HepG2 (cell line): ENCODE data around the gene PPP4R4. TPM values are rescaled to one million over a fixed set of nuclear protein-coding genes. Genes with fewer than 3 reads are reported as not detected.
A peak's percentile ranks its signal among the peaks of the same experiment; 100 is the strongest.

Experiments
- ATF7 ChIP-seq, 2 experiments: fragments of 450-650 bp in 1 of 2; sonication (generic) in 1 of 2; formaldehyde crosslinking in 1 of 2; IDR thresholded peaks; 2 replicates each; pipeline versions ENCODE4 v1.4.0 to v1.6.1; 2016 to 2020; ENCODE audit warnings: antibody characterized with exemption in 1 of 2, mild to moderate bottlenecking in 1 of 2, missing genetic modification reagents in 1 of 2
- KDM3A ChIP-seq: IDR thresholded peaks from 2 replicates; pipeline ENCODE4 v1.6.1; 2018; ENCODE audit warnings: low read depth, missing compliant biosample characterization
- KLF15 ChIP-seq: sonication (generic); formaldehyde crosslinking; IDR thresholded peaks from 2 replicates; pipeline ENCODE4 v1.8.1; 2023; ENCODE audit warnings: borderline replicate concordance, mild to moderate bottlenecking, inconsistent platforms, missing genetic modification reagents, mixed read lengths
- NCOA1 ChIP-seq: sonication (generic); formaldehyde crosslinking; IDR thresholded peaks from 2 replicates; pipeline ENCODE4 v1.9.0; 2021; ENCODE audit warnings: missing genetic modification reagents
- NFKBIZ ChIP-seq: IDR thresholded peaks from 2 replicates; pipeline ENCODE4 v1.6.1; 2018; ENCODE audit warnings: missing genetic modification reagents, missing compliant biosample characterization
- RNF2 ChIP-seq: fragments of 450-650 bp; conservative IDR thresholded peaks from 2 replicates; pipeline ENCODE4 v1.6.1; 2016; ENCODE audit warnings: low read depth
- SNAPC2 ChIP-seq: sonication (generic); formaldehyde crosslinking; IDR thresholded peaks from 2 replicates; pipeline ENCODE4 v1.8.1; 2022; ENCODE audit warnings: mild to moderate bottlenecking, missing genetic modification reagents
- SRF ChIP-seq: IDR thresholded peaks from 2 replicates; pipeline ENCODE4 v1.6.1; 2011; ENCODE audit warnings: mild to moderate bottlenecking, low read depth, low read length, moderate library complexity
- ZNF296 ChIP-seq: sonication (generic); formaldehyde crosslinking; conservative IDR thresholded peaks from 2 replicates; pipeline ENCODE4 v1.5.0; 2020; ENCODE audit warnings: mild to moderate bottlenecking, missing genetic modification reagents
- ZNF629 ChIP-seq: sonication (generic); formaldehyde crosslinking; conservative IDR thresholded peaks from 2 replicates; pipeline ENCODE4 v1.5.0; 2020; ENCODE audit warnings: missing genetic modification reagents
- ZNF652 ChIP-seq: IDR thresholded peaks from 2 replicates; pipeline ENCODE4 v1.6.1; 2016; ENCODE audit warnings: low read depth, borderline replicate concordance
- ZNF788 ChIP-seq: sonication (generic); formaldehyde crosslinking; IDR thresholded peaks from 2 replicates; pipeline ENCODE4 v1.5.0; 2020; ENCODE audit warnings: mild to moderate bottlenecking, missing genetic modification reagents, borderline replicate concordance
- polyA plus RNA-seq, 8 experiments: library from polyadenylated mRNA; depleted of rRNA in 3 of 8; stranded (reverse) in 7 of 8; unstranded in 1 of 8; fragments of >200 nt; fragmentation: Illumina TruSeq in 4 of 8; extraction: Trizol in 4 of 8; gene quantifications; 2 replicates each; pipeline versions ENCODE4 v1.2.1 to v1.2.3, GENCODE V29; 2011 to 2016; ENCODE audit warnings: low read depth in 4 of 8, missing spikeins in 1 of 8, mixed read lengths in 1 of 8; ENCODE audit not compliant: insufficient read depth in 1 of 8
- total RNA-seq, 5 experiments: library from RNA; depleted of rRNA; stranded (reverse); fragments of >200 nt; fragmentation: Illumina TruSeq; extraction: Trizol; gene quantifications; 2 replicates each; pipeline ENCODE4 v1.2.3, GENCODE V29; 2016; ENCODE audit warnings: low read depth in 1 of 5
- TF ChIP-seq, protein P1 (sequence below): IDR thresholded peaks from 2 replicates; pipeline ENCODE4 v1.6.1; 2016; ENCODE audit warnings: mild to moderate bottlenecking
- TF ChIP-seq, protein P2 (sequence below): sonication (generic); formaldehyde crosslinking; IDR thresholded peaks from 2 replicates; pipeline ENCODE4 v1.8.0; 2022; ENCODE audit warnings: mild to moderate bottlenecking, missing genetic modification reagents, moderate library complexity
- TF ChIP-seq, protein P3 (sequence below), 2 experiments: fragments of 450-650 bp in 1 of 2; sonication (generic) in 1 of 2; formaldehyde crosslinking in 1 of 2; IDR thresholded peaks; 2 replicates each; pipeline versions ENCODE4 v1.6.1 to v1.8.0; 2016 to 2022; ENCODE audit warnings: antibody characterized with exemption in 1 of 2, mild to moderate bottlenecking in 1 of 2, missing genetic modification reagents in 1 of 2
- TF ChIP-seq, protein P4 (sequence below): sonication (generic); formaldehyde crosslinking; IDR thresholded peaks from 2 replicates; pipeline ENCODE4 v1.8.0; 2022; ENCODE audit warnings: mild to moderate bottlenecking, missing genetic modification reagents, borderline replicate concordance

The PPP4R4 gene
- total and polyA plus RNA-seq, 2 of the 13 experiments (the other 11 are each of a cell fraction or from before 2014, with no cell fraction given) = 9.5 to 19.8 TPM

DNA sequence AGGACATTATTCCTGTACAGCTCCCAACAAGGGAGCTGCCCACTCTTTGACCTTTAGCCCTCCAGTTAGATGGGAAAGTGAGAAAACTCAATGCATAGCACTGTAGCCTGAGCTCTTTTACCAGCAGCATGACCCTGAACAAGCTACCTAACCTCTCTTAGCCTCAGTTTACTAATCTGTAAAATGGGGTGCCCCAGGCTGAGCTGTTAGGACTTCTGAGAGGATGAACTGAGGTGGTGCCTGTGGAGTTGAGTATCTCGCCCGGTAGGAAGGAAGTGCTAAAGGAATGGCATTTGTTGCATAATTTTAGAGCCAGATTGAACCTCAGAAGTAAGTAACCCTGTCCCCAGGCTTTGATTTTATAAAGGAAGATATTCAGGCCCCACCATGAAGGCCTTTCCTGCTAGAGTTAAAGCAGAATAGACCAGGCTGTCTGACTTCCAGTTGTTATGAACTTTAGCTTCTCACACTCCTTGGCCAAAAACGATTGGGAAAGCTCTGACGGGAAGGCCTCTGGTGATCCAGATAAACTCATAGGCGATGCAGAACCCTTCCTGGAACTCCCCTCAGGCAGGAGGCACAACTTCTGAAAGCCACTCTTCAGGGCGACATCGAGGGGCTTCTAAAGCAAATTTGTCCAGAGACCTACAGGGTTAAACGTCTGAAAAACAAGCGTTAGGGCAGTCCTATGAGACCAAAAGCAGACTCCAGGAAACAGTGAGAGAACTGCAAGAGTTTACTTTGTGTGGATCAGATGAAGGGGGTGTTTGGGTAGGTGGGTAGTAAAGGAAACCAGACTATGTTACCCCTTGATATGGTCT, 121.4 kb downstream of the PPP4R4 start (continued):
- TF ChIP-seq, protein P1, sequence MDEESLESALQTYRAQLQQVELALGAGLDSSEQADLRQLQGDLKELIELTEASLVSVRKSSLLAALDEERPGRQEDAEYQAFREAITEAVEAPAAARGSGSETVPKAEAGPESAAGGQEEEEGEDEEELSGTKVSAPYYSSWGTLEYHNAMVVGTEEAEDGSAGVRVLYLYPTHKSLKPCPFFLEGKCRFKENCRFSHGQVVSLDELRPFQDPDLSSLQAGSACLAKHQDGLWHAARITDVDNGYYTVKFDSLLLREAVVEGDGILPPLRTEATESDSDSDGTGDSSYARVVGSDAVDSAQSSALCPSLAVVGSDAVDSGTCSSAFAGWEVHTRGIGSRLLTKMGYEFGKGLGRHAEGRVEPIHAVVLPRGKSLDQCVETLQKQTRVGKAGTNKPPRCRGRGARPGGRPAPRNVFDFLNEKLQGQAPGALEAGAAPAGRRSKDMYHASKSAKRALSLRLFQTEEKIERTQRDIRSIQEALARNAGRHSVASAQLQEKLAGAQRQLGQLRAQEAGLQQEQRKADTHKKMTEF (CRISPR knock-in tag) = no peak
- TF ChIP-seq ATF7 (IDR thresholded peaks at IDR 0.05) (no peak), ATF7 (CRISPR knock-in tag; IDR thresholded peaks at IDR 0.05) (no peak), ZNF296 (CRISPR knock-in tag) (no peak), ZNF652 (CRISPR knock-in tag) (peak; percentile 71; the same call in 1 of the 2 replicates), KDM3A (no peak), NFKBIZ (CRISPR knock-in tag) (no peak), SRF (no peak), ZNF788 (CRISPR knock-in tag) (0 out of 2 replicates have a peak, but pooled peaks have one; percentile 24), SNAPC2 (no peak), NCOA1 (CRISPR knock-in tag) (0 out of 2 replicates have a peak, but pooled peaks have one; percentile 31), RNF2 (no peak), ZNF629 (CRISPR knock-in tag) (peak; percentile 95), KLF15 (no peak)
- TF ChIP-seq, protein P2, sequence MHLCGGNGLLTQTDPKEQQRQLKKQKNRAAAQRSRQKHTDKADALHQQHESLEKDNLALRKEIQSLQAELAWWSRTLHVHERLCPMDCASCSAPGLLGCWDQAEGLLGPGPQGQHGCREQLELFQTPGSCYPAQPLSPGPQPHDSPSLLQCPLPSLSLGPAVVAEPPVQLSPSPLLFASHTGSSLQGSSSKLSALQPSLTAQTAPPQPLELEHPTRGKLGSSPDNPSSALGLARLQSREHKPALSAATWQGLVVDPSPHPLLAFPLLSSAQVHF (CRISPR knock-in tag) = no peak
- TF ChIP-seq, protein P3, sequence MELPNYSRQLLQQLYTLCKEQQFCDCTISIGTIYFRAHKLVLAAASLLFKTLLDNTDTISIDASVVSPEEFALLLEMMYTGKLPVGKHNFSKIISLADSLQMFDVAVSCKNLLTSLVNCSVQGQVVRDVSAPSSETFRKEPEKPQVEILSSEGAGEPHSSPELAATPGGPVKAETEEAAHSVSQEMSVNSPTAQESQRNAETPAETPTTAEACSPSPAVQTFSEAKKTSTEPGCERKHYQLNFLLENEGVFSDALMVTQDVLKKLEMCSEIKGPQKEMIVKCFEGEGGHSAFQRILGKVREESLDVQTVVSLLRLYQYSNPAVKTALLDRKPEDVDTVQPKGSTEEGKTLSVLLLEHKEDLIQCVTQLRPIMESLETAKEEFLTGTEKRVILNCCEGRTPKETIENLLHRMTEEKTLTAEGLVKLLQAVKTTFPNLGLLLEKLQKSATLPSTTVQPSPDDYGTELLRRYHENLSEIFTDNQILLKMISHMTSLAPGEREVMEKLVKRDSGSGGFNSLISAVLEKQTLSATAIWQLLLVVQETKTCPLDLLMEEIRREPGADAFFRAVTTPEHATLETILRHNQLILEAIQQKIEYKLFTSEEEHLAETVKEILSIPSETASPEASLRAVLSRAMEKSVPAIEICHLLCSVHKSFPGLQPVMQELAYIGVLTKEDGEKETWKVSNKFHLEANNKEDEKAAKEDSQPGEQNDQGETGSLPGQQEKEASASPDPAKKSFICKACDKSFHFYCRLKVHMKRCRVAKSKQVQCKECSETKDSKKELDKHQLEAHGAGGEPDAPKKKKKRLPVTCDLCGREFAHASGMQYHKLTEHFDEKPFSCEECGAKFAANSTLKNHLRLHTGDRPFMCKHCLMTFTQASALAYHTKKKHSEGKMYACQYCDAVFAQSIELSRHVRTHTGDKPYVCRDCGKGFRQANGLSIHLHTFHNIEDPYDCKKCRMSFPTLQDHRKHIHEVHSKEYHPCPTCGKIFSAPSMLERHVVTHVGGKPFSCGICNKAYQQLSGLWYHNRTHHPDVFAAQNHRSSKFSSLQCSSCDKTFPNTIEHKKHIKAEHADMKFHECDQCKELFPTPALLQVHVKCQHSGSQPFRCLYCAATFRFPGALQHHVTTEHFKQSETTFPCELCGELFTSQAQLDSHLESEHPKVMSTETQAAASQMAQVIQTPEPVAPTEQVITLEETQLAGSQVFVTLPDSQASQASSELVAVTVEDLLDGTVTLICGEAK (IDR thresholded peaks at IDR 0.05) = no peak
- TF ChIP-seq, protein P3 (CRISPR knock-in tag; IDR thresholded peaks at IDR 0.05) = no peak
- TF ChIP-seq, protein P4, sequence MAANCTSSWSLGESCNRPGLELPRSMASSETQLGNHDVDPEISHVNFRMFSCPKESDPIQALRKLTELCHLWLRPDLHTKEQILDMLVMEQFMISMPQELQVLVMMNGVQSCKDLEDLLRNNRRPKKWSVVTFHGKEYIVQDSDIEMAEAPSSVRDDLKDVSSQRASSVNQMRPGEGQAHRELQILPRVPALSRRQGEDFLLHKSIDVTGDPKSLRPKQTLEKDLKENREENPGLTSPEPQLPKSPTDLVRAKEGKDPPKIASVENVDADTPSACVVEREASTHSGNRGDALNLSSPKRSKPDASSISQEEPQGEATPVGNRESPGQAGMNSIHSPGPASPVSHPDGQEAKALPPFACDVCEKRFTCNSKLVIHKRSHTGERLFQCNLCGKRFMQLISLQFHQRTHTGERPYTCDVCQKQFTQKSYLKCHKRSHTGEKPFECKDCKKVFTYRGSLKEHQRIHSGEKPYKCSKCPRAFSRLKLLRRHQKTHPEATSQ (CRISPR knock-in tag) = peak; percentile 59; the same call in 1 of the 2 replicates
